ENCODE measurements around the gene NLGN2.
"Not testable (repeated sequence)": the region's sequence is repeated elsewhere in the genome, so short reads cannot be mapped to it uniquely, and the experiment has no call there.

NLGN2 gene

DNA sequence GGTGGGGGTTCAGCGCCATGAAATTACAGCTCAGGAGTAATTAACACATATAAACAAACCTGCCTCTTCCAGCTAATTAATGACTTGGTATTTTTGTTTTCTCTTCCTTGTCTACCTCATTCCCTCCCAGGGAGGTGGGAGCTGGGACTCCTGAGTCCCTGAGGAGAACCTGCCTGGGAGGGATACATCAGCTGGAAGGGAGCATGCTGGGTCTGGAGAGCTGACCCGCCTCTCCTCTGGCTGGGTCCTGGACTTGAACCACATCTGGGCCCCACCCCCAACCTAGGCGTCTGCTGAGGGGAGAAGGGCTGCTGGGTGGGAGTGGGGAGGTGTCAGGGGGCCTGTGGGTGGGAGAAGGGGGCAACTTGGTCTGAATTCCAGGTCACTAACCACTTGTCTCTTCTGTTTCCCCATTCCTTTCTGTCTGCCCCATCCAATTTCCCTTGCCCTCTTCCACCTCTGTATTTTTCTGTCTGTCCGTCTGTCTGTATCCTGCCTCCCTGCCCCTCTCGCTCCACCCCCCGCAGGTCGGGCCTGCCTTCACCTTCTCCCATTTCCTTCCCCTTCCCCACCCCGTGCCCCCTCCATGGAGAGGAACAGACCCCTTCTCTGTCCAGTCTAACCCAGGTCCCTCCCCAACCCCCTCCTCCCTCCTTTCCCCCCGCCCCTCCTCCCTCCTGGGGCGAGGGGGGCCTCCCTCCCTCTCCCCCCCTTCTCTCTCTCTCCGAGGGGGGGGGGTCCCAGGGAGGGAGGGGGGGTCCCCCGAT, at the start of gene NLGN2:
Gene NLGN2, plus strand, starts transcription at position 361 of the 767 bp plus-strand sequence. CDS start 411 bp downstream, outside the sequence.
- no peak for DNase-seq

- no peak for DNase-seq
These were observed 45.7 kb upstream of the NLGN2 start for GRCh38 chr17:7361906-7362305.

DNA sequence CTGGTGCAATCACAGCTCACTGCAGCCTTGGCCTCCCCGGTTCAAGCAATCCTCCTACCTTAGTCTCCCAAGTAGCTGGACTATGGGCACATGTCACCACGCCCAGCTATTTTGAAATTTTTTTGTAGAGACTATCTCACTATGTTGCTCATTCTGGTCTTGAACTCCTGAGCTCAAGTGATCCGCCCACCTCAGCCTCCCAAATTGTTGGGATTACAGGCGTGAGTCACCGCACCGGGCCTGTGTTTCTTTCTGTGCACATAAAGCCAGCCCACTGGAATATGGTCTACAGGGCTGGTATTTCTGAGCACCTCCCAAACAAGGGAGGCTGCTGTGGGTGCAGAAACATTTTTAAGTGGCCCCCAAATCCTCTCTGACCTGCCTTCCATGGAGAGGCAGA, 44.3 kb upstream of the NLGN2 start:
- DNase-seq: peak; percentile 11 to 44

DNA sequence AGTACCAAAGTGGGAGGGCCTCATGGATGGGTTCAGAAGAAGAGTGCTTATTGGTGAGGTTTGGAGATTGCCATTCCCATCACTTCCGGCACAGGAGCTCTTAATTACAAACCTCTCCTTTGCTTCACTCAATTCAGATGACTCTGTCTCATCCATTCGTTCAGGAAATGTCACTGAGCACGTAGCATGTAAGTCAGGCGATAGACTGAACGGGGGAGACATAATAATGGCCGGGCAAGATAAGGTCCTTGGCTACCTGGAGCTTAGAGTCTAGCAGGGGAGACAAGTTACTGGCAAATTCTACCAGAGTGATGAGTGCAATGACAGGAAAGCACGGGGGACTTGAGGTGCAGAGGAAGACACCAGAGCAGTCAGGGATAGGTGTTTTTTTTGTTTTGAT, 41.7 kb upstream of the NLGN2 start:
- not testable (repeated sequence) for DNase-seq

GRCh38 chr17:7367083-7367482, 40.6 kb upstream of the NLGN2 start:
- DNase-seq: no peak

DNA sequence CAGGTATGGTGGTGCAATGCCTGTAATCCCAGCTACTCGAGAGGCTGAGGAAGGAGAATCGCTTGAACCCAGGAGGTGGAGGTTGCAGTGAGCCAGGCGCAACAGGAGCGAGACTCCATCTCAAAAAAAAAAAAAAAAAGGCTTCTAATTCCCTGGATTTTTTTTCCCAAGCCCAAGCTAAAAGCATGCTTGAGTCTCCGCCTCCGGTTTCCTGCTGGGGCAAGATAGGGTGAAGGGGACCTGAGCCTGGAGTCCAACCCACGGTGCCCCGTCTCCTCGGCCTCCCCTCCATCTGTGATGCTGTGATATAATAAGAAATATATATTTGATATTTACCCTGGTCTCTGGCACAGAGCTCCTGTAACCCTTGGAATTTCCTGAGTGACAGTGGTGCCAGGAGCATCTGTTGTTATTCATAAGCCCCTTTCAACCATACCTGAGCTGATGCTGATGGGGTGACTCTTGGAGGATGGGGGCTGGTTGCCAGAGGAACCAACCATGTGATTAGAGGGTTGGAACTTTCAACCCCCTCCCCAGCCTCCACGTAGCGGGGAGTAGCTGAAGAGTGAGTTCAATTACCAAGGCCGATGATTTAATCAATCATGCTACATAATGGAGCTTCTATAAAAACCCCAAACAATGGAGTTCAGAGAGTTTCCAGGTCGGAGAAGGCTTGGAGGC, 39.6 kb upstream of the NLGN2 start:
- no peak for DNase-seq

- DNase-seq: not testable (repeated sequence)
These were observed 39.0 kb upstream of the NLGN2 start for GRCh38 chr17:7368599-7368994.

GRCh38 chr17:7369825-7370224, 37.8 kb upstream of the NLGN2 start:
- no peak for DNase-seq

- DNase-seq: no peak
These were observed 36.8 kb upstream of the NLGN2 start for GRCh38 chr17:7370853-7371252.

DNA sequence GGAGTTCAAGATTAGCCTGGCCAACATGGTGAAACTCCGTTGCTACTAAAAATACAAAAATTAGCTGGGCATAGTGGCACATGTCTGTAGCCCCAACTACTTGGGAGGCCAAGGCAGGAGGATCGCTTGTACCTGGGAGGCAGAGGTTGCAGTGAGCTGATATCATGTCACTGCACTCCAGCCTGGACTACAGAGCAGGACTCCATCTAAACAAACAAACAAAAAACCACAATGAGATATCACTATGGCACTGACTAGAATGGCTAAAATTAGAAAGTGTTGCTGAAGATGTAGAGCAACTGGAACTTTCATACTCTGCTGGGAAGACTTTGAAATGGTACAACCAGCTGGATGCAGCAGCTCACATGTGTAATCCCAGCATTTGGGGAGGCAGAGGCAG, 33.3 kb upstream of the NLGN2 start:
- DNase-seq: no peak

- no peak for DNase-seq
These were observed 28.5 kb upstream of the NLGN2 start for GRCh38 chr17:7379134-7379533.

GRCh38 chr17:7380321-7380720, 27.3 kb upstream of the NLGN2 start:
- no peak for DNase-seq

- no peak for DNase-seq
These were observed 26.6 kb upstream of the NLGN2 start, which contains the start of gene TNK1 for GRCh38 chr17:7380855-7381683. TNK1 (plus strand) TSS chr17:7381089; CDS start chr17:7382927, 1,838 bp downstream.

DNA sequence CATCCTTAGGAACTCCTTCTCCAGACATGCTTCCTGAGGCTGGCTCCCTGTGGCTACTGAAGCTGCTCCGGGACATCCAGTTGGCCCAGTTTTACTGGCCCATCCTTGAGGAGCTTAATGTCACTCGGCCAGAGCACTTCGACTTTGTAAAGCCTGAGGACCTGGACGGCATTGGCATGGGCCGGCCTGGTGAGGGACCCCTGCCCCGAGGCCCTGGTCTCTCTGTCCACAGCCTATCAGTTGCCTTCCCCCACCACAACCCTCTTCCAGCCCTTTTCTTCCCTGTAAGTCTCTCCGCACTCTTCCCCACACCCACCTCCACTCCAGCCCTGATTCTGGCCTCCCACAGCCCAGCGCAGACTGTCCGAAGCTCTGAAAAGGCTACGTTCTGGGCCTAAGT, 24.7 kb upstream of the NLGN2 start:
- no peak for DNase-seq

- DNase-seq: no peak
These were observed 24.3 kb upstream of the NLGN2 start for GRCh38 chr17:7383371-7383741.

DNA sequence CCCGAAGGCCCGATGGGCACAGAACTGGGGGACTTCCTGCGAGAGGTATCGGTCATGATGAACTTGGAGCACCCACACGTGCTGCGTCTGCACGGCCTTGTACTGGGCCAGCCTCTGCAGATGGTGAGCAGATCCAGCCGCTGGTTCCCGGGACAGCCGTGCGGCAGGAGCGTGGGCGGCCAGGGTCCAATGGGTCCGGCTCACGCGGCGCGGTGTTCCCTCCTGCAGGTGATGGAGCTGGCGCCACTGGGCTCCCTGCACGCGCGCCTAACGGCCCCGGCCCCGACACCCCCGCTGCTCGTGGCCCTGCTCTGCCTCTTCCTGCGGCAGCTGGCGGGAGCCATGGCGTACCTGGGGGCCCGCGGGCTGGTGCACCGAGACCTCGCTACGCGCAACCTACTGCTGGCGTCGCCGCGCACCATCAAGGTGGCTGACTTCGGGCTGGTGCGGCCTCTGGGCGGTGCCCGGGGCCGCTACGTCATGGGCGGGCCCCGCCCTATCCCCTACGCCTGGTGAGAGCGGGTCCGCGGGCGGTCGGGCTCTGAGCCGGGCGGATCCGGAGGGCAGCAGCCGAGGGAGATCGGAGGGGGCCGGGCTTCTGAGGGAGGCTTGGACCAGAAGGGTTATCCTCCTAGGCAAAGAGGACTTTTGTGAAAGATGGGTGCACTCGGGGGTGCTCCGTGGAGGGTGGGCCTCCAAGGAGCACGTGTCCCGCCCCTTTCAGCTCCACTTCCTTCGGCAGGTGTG, 23.7 kb upstream of the NLGN2 start:
- peak in 1 of 2 donors; percentile 21 for DNase-seq

- DNase-seq: no peak
These were observed 23.1 kb upstream of the NLGN2 start for GRCh38 chr17:7384489-7385081.

- no peak for DNase-seq
These were observed 18.8 kb upstream of the NLGN2 start for GRCh38 chr17:7388856-7389255.

GRCh38 chr17:7389924-7390910, 17.4 kb upstream of the NLGN2 start:
- no peak for DNase-seq

- no peak for DNase-seq
These were observed 16.3 kb upstream of the NLGN2 start for GRCh38 chr17:7391307-7391706.

All from inflammatory macrophage treated with lipopolysaccharide for 1 hour (primary cell).